Brain microvascular endothelial cell (primary cell): Measurements from ENCODE around the gene LARP1B.
A peak's percentile ranks its signal among the peaks of the same experiment; 100 is the strongest.
"Not testable (repeated sequence)": the region's sequence is repeated elsewhere in the genome, so short reads cannot be mapped to it uniquely, and the experiment has no call there.

Experiments used
- DNase-seq: peaks from one replicate; pipeline ENCODE4 v3.0.0-alpha.2; 2020
- H3K27ac ChIP-seq: fragments of 250-450 bp; sonication (Bioruptor Pico); 2 replicates; pipeline ENCODE4 v1.5.1; 2020; ENCODE audit warnings: mild to moderate bottlenecking, moderate library complexity
- H3K27me3 ChIP-seq: fragments of 250-450 bp; sonication (Bioruptor Pico); replicated peaks from 2 replicates; pipeline ENCODE4 v1.5.1; 2020; ENCODE audit warnings: mild to moderate bottlenecking
- H3K36me3 ChIP-seq: fragments of 250-450 bp; sonication (Bioruptor Pico); replicated peaks from 2 replicates; pipeline ENCODE4 v1.5.1; 2020; ENCODE audit warnings: mild to moderate bottlenecking
- H3K4me3 ChIP-seq: 2 replicates; pipeline ENCODE4 v1.5.1; 2011; ENCODE audit warnings: low read depth, mild to moderate bottlenecking, control low read depth, low read length, moderate library complexity
- CTCF ChIP-seq: IDR thresholded peaks from 2 replicates; pipeline ENCODE4 v1.5.1; 2011; ENCODE audit warnings: low read depth, mild to moderate bottlenecking, moderate library complexity, low read length, control low read depth, inconsistent platforms; ENCODE audit errors: missing control alignments
- in situ Hi-C: cut with HindIII; loops from 2 replicates; pipeline ENCODE4 v1.10.0; 2017; ENCODE audit warnings: low sequenced_read_pairs, low pct_ligation_motif_present

Gene LARP1B

GRCh38 chr4:128060699-128061565 lies at the start of gene LARP1B:
TSS of gene LARP1B (plus strand) at chr4:128061312. CDS start at chr4:128074952, 13,640 bp downstream.
- TF ChIP-seq CTCF, result no peak
- no peaks in the 10 kb centered on the region for H3K27me3 ChIP-seq
- H3K36me3 ChIP-seq, result no peaks in the 10 kb centered on the region
- in situ Hi-C loops, result no loop called here
- peak within 1 kb of the TSS; percentile 84 for H3K27ac ChIP-seq
- peak within 1 kb of the TSS; percentile 82 for H3K4me3 ChIP-seq
- DNase-seq, result peak; percentile 93

GRCh38 chr4:128025319-128025718 lies 35.8 kb upstream of the LARP1B start:
- Histone ChIP-seq H3K27me3 (no peaks in the 10 kb centered on the region), H3K36me3 (peaks cover 3% of the 10 kb centered on the region), H3K27ac (no peak overlapping the region), H3K4me3 (no peak overlapping the region)
- no peak for TF ChIP-seq CTCF
- in situ Hi-C loops, result no loop called here
- DNase-seq, result no peak

GRCh38 chr4:128029907-128030306 lies 31.2 kb upstream of the LARP1B start:
- H3K4me3 ChIP-seq, result no peak overlapping the region
- no peaks in the 10 kb centered on the region for H3K27me3 ChIP-seq
- DNase-seq, result no peak
- in situ Hi-C loops, result no loop called here
- TF ChIP-seq CTCF, result no peak
- no peak overlapping the region for H3K27ac ChIP-seq
- peaks cover 3% of the 10 kb centered on the region for H3K36me3 ChIP-seq

- Histone ChIP-seq H3K27ac (no peak overlapping the region), H3K4me3 (no peak overlapping the region), H3K27me3 (no peaks in the 10 kb centered on the region), H3K36me3 (peaks cover 3% of the 10 kb centered on the region)
- in situ Hi-C loops, result no loop called here
- TF ChIP-seq CTCF, result no peak
- no peak for DNase-seq
Observed at GRCh38 chr4:128031756-128032384, 29.2 kb upstream of the LARP1B start.

- no peak for TF ChIP-seq CTCF
- no peak overlapping the region for H3K4me3 ChIP-seq
- in situ Hi-C loops, result no loop called here
- H3K27me3 ChIP-seq, result no peaks in the 10 kb centered on the region
- no peak overlapping the region for H3K27ac ChIP-seq
- DNase-seq, result no peak
- no peaks in the 10 kb centered on the region for H3K36me3 ChIP-seq
Observed at GRCh38 chr4:128039568-128039967, 21.5 kb upstream of the LARP1B start.

GRCh38 chr4:128047019-128047418 lies 14.1 kb upstream of the LARP1B start:
- H3K27me3 ChIP-seq, H3K27ac ChIP-seq, H3K36me3 ChIP-seq, H3K4me3 ChIP-seq, in situ Hi-C loops, DNase-seq: not testable (repeated sequence)

GRCh38 chr4:128047514-128047913 lies 13.6 kb upstream of the LARP1B start:
- H3K27me3 ChIP-seq, H3K36me3 ChIP-seq, DNase-seq, H3K4me3 ChIP-seq, H3K27ac ChIP-seq, in situ Hi-C loops: not testable (repeated sequence)

- in situ Hi-C loops, DNase-seq, H3K36me3 ChIP-seq, H3K27me3 ChIP-seq, H3K4me3 ChIP-seq, H3K27ac ChIP-seq: not testable (repeated sequence)
Observed at GRCh38 chr4:128051229-128051628, 9.9 kb upstream of the LARP1B start.

GRCh38 chr4:128054907-128055306 lies 6.2 kb upstream of the LARP1B start:
- H3K27me3 ChIP-seq, H3K27ac ChIP-seq, DNase-seq, H3K4me3 ChIP-seq, H3K36me3 ChIP-seq, in situ Hi-C loops: not testable (repeated sequence)
